Lower leg skin (tissue), 3 donors: Measurements from ENCODE around the gene OTOS.

Experiments used
- POLR2A ChIP-seq, 2 donors: fragments of 450-650 bp; IDR thresholded peaks; one replicate each; pipeline ENCODE4 v1.6.1; 2016 to 2017; ENCODE audit warnings: antibody characterized with exemption in 2 of 2, mild to moderate bottlenecking in 1 of 2, moderate library complexity in 1 of 2
- TF ChIP-seq, protein P1 (sequence below), 3 donors: fragments of 450-650 bp; IDR thresholded peaks; one replicate each; pipeline ENCODE4 v1.5.1; 2016; ENCODE audit warnings: antibody characterized with exemption in 3 of 3, mild to moderate bottlenecking in 3 of 3, moderate library complexity in 2 of 3

DNA sequence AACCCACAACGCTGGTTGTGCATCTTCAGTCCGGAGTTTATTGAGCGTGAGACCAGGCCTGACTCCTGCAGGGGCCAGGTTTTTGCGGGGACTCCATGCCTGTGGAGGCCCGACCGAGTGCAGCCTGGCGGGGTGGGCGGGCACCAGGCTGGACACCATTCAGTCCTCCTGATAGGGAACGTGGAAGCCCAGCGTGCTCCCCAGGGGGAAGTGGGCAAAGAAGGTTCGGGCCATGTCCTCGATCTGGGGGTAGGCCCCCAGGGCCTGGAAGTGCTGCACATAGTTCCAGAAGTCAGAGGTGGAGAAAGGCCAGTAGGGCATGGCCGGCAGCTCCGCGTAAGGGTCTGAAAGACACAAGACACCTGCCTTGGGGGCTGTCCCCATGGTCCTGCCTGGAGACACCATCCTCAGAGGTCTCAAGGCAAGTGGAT, 1.4 kb downstream of the OTOS start:
- TF ChIP-seq, protein P1, sequence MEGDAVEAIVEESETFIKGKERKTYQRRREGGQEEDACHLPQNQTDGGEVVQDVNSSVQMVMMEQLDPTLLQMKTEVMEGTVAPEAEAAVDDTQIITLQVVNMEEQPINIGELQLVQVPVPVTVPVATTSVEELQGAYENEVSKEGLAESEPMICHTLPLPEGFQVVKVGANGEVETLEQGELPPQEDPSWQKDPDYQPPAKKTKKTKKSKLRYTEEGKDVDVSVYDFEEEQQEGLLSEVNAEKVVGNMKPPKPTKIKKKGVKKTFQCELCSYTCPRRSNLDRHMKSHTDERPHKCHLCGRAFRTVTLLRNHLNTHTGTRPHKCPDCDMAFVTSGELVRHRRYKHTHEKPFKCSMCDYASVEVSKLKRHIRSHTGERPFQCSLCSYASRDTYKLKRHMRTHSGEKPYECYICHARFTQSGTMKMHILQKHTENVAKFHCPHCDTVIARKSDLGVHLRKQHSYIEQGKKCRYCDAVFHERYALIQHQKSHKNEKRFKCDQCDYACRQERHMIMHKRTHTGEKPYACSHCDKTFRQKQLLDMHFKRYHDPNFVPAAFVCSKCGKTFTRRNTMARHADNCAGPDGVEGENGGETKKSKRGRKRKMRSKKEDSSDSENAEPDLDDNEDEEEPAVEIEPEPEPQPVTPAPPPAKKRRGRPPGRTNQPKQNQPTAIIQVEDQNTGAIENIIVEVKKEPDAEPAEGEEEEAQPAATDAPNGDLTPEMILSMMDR (IDR thresholded peaks at IDR 0.05), result no peak
- no peak for TF ChIP-seq POLR2A (IDR thresholded peaks at IDR 0.05)
